Measurements from ENCODE around the gene TCN2. TPM values are rescaled to one million over a fixed set of nuclear protein-coding genes. Genes with fewer than 3 reads are reported as not detected.
A peak's percentile ranks its signal among the peaks of the same experiment; 100 is the strongest.

Gene TCN2
- total and polyA plus RNA-seq, 2 donors (not counting 1 experiment from before 2014, with no cell fraction given), result 7.1 to 10.8 TPM

- no peak overlapping the region for H3K4me3 ChIP-seq (replicated peaks in 1 of 4; ENCODE audit: control extremely low read depth in 1 of 4, insufficient read depth in 1 of 4, low read depth in 3 of 4, low read length in 4 of 4)
- H3K9me3 ChIP-seq (ENCODE audit: control insufficient read depth, insufficient read depth, low read depth, low read length), result no peaks in the 10 kb centered on the region
- no peaks in the 10 kb centered on the region for H3K36me3 ChIP-seq (ENCODE audit: control insufficient read depth, insufficient read depth, low read length)
- H3K27ac ChIP-seq (ENCODE audit: insufficient read depth, low read length), result no peak overlapping the region
- H2AFZ ChIP-seq (ENCODE audit: low read length), result no peak overlapping the region
- TF ChIP-seq EZH2 (IDR thresholded peaks at IDR 0.05; ENCODE audit: low read length, missing control alignments) (no peak), CTCF (conservative IDR thresholded peaks at IDR 0.05 in 1 of 2, IDR thresholded peaks at IDR 0.05 in 1 of 2; ENCODE audit: low read depth in 1 of 2, low read length in 2 of 2) (no peak)
- no peak overlapping the region for H3K9ac ChIP-seq (ENCODE audit: insufficient read depth, low read length)
- H3K4me1 ChIP-seq (ENCODE audit: control insufficient read depth, extremely low read depth, insufficient read depth, low read length), result no peaks in the 10 kb centered on the region
- H3K27me3 ChIP-seq (ENCODE audit: control insufficient read depth, insufficient read depth, low read length), result peaks cover 9% of the 10 kb centered on the region
- H4K20me1 ChIP-seq (ENCODE audit: control insufficient read depth, extremely low read depth, insufficient read depth, low read length), result no peaks in the 10 kb centered on the region
- no peak overlapping the region for H3K4me2 ChIP-seq (ENCODE audit: extremely low read depth, insufficient read depth, low read length)
- H3K79me2 ChIP-seq (ENCODE audit: control insufficient read depth, insufficient read depth, low read length), result no peaks in the 10 kb centered on the region
- no peak for DNase-seq (ENCODE audit: low read depth in 2 of 2)
Measured at GRCh38 chr22:30568137-30568805, 38.7 kb upstream of the TCN2 start.

- no peak overlapping the region for H3K9ac ChIP-seq (ENCODE audit: insufficient read depth, low read length)
- H3K4me1 ChIP-seq (ENCODE audit: control insufficient read depth, extremely low read depth, insufficient read depth, low read length), result no peaks in the 10 kb centered on the region
- no peak overlapping the region for H3K4me2 ChIP-seq (ENCODE audit: extremely low read depth, insufficient read depth, low read length)
- H3K27me3 ChIP-seq (ENCODE audit: control insufficient read depth, insufficient read depth, low read length), result peaks cover 9% of the 10 kb centered on the region
- no peak overlapping the region for H3K27ac ChIP-seq (ENCODE audit: insufficient read depth, low read length)
- no peak for TF ChIP-seq EZH2 (IDR thresholded peaks at IDR 0.05; ENCODE audit: low read length, missing control alignments)
- no peak for TF ChIP-seq CTCF (conservative IDR thresholded peaks at IDR 0.05 in 1 of 2, IDR thresholded peaks at IDR 0.05 in 1 of 2; ENCODE audit: low read depth in 1 of 2, low read length in 2 of 2)
- H3K4me3 ChIP-seq (replicated peaks in 1 of 4; ENCODE audit: control extremely low read depth in 1 of 4, insufficient read depth in 1 of 4, low read depth in 3 of 4, low read length in 4 of 4), result no peak overlapping the region
- H4K20me1 ChIP-seq (ENCODE audit: control insufficient read depth, extremely low read depth, insufficient read depth, low read length), result no peaks in the 10 kb centered on the region
- H3K79me2 ChIP-seq (ENCODE audit: control insufficient read depth, insufficient read depth, low read length), result no peaks in the 10 kb centered on the region
- no peaks in the 10 kb centered on the region for H3K36me3 ChIP-seq (ENCODE audit: control insufficient read depth, insufficient read depth, low read length)
- H2AFZ ChIP-seq (ENCODE audit: low read length), result no peak overlapping the region
- DNase-seq (ENCODE audit: low read depth in 2 of 2), result no peak
- H3K9me3 ChIP-seq (ENCODE audit: control insufficient read depth, insufficient read depth, low read depth, low read length), result no peaks in the 10 kb centered on the region
Measured at GRCh38 chr22:30569674-30570202, 37.2 kb upstream of the TCN2 start.

- Histone ChIP-seq H3K9ac (ENCODE audit: insufficient read depth, low read length) (no peak overlapping the region), H3K27ac (ENCODE audit: insufficient read depth, low read length) (no peak overlapping the region), H3K4me2 (ENCODE audit: extremely low read depth, insufficient read depth, low read length) (no peak overlapping the region), H3K79me2 (ENCODE audit: control insufficient read depth, insufficient read depth, low read length) (no peaks in the 10 kb centered on the region), H3K36me3 (ENCODE audit: control insufficient read depth, insufficient read depth, low read length) (peaks cover 11% of the 10 kb centered on the region), H4K20me1 (ENCODE audit: control insufficient read depth, extremely low read depth, insufficient read depth, low read length) (no peaks in the 10 kb centered on the region), H2AFZ (ENCODE audit: low read length) (no peak overlapping the region), H3K27me3 (ENCODE audit: control insufficient read depth, insufficient read depth, low read length) (peaks cover 9% of the 10 kb centered on the region), H3K4me1 (ENCODE audit: control insufficient read depth, extremely low read depth, insufficient read depth, low read length) (no peaks in the 10 kb centered on the region), H3K9me3 (ENCODE audit: control insufficient read depth, insufficient read depth, low read depth, low read length) (no peaks in the 10 kb centered on the region), H3K4me3 (replicated peaks in 1 of 4; ENCODE audit: control extremely low read depth in 1 of 4, insufficient read depth in 1 of 4, low read depth in 3 of 4, low read length in 4 of 4) (no peak overlapping the region)
- no peak for TF ChIP-seq CTCF (conservative IDR thresholded peaks at IDR 0.05 in 1 of 2, IDR thresholded peaks at IDR 0.05 in 1 of 2; ENCODE audit: low read depth in 1 of 2, low read length in 2 of 2)
- TF ChIP-seq EZH2 (IDR thresholded peaks at IDR 0.05; ENCODE audit: low read length, missing control alignments), result no peak
- DNase-seq (ENCODE audit: low read depth in 2 of 2), result peak in 1 of 2 donors; percentile 4
Measured at GRCh38 chr22:30572210-30572609, 34.8 kb upstream of the TCN2 start.
